Inferior parietal cortex (tissue), 1 donor: ENCODE results near the gene IMP4.

ENCODE experiments used
- DNase-seq: peaks from one replicate; pipeline ENCODE4 v3.0.0-alpha.2; 2016; ENCODE audit errors: extremely low spot score

IMP4 gene

GRCh38 chr2:130336877-130337734 lies 5.6 kb upstream of the IMP4 start:
- peak; percentile 75 for DNase-seq

- DNase-seq: no peak
These were observed 4.9 kb upstream of the IMP4 start for GRCh38 chr2:130337735-130338325.

DNA sequence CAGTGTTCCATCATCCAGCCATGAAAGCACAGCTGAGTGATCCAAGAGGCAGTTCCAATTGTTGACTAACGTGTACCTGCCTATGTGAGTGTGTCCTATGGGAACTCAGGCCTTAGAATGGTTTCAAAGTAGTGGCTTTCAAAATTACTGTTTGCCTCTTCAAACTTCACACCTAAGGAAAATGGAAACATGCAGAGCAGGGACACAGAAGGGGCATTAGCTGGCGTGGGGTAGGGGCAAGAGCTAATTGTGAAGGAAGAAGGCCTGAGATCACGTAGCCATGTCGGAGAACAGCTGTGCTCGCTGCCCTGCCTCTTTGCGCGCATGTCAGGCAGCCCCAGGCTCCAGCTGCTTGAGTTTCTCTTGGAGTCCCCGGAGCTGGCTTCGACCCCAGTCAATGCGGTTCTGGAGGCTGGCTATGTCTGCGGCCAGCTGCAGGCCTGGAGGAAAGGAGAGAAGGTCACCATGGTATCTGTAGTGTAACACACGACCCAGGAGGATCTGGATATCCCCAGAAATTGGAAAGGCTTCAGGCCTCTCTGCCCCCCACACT lies 3.8 kb upstream of the IMP4 start:
- no peak for DNase-seq

DNA sequence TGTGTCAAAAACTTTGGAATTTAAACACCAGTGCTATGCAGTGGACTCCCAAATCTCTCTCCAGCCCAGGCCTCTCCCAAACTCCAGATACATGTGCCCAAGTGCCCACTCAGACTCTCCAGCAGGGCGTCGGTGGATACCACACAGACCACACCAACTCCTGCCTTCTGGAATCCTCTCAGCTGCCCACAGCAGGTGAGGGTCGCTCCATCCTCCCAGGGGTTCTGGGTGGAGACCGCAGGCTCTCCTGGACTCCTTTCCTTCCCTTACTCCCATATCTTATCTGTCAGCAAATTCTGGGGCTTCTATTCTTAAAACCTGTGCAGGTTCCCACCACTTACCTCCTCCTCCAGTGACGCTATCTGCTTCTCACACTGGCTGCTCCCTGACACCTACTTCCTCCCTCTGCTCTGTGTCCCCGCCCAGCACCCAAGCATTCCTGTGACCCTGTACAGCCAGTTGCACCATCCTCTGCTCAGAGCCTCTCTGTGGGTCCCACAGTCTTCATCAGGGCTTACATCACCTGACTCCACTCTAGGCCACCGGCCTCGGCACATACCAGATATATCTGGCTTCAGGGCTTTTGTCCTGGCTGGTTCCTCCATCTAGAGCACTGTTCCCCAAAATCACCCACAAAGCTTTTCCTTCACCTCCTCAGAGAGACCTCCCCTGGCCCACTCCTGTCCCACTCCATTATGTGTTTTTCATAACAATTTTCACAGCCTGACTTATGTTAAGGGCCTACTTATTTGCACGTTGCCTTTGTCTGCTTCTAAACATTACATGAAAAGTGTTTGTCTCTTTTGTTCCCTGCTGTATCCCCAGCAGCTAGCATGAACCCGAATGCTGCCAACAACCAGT lies 2.6 kb upstream of the IMP4 start:
- no peak for DNase-seq

GRCh38 chr2:130341562-130342019 lies 1.1 kb upstream of the IMP4 start:
- DNase-seq: no peak

GRCh38 chr2:130342020-130342532 lies 621 bp upstream of the IMP4 start:
- peak; percentile 88 for DNase-seq

- DNase-seq: no peak
These were observed 1.9 kb downstream of the IMP4 start for GRCh38 chr2:130344578-130344977.

- no peak for DNase-seq
These were observed 2.4 kb downstream of the IMP4 start for GRCh38 chr2:130345091-130345490.

DNA sequence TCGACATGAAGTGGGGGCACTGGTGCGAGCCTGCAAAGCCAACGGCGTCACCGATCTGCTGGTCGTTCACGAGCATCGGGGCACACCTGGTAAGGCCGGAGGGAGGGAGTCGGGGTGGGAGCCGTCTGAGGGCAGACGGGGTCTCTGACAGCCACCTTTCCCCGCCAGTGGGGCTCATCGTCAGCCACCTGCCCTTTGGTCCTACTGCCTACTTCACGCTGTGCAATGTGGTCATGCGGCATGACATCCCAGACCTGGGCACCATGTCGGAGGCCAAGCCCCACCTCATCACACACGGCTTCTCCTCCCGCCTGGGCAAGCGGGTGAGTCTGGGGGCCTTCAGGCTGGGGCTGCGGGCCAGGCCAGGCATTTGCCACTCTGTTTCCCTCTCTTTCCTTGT lies 2.9 kb downstream of the IMP4 start:
- DNase-seq: no peak

DNA sequence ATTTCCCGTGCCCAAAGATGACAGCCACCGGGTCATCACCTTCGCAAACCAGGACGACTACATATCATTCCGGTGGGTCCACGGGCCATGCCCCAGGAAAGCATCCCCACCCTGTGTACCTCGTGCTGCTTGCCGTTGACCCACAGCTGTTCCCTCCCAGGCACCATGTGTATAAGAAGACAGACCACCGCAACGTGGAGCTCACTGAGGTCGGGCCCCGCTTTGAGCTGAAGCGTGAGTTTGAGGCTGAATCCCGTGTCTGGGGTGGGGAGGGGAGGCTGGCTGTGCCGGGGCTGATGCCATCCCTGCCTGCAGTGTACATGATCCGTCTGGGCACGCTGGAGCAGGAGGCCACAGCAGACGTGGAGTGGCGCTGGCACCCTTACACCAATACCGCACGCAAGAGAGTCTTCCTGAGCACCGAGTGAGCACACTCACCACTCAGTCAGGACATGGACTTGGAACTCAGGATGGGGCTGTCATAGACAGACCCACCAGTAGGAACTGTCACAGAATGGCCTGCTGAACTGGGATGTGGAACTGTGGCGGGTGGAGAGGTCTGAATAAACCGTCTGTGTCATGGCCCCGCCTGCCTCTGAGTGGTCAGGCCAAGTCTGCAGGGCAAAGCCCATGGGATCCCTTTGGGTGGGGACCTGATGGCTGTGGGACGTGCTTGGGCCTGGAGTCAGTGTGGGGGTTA lies 3.5 kb downstream of the IMP4 start:
- no peak for DNase-seq

- no peak for DNase-seq
These were observed 4.0 kb downstream of the IMP4 start for GRCh38 chr2:130346741-130347066.

- DNase-seq: no peak
These were observed 4.7 kb downstream of the IMP4 start for GRCh38 chr2:130347220-130347925.

DNA sequence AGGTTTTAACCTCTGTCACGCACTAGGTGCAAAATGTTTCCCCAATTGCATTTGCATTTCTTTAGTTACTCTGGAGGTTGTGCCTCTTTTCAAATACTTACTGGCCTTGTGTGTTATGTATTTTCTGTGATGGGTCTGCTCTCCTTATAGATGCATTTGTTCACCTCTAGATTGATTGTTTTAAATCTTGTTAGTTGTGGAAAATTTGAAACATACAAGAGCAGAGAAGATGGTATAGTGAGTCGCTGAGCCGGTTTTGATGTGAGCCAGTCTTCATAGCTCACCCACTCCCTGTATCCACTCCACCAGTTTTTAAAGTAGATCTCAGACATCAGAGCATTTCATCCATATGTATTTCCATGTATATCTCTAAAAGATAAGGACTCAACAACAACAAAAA lies 6.5 kb downstream of the IMP4 start:
- no peak for DNase-seq

GRCh38 chr2:130351711-130352110 lies 9.0 kb downstream of the IMP4 start:
- no peak for DNase-seq

GRCh38 chr2:130352237-130352636 lies 9.5 kb downstream of the IMP4 start:
- no peak for DNase-seq

GRCh38 chr2:130353291-130354138 lies 10.8 kb downstream of the IMP4 start:
- no peak for DNase-seq

GRCh38 chr2:130354139-130354428 lies 11.4 kb downstream of the IMP4 start:
- DNase-seq: no peak

- DNase-seq: no peak
These were observed 12.5 kb downstream of the IMP4 start for GRCh38 chr2:130355172-130355577.

GRCh38 chr2:130355578-130356431 lies 13.1 kb downstream of the IMP4 start, which contains the start of gene PTPN18:
Gene PTPN18 (plus strand): TSS chr2:130356056. CDS start chr2:130356108, 52 bp downstream.
- DNase-seq: peak; percentile 82
